B cell (primary cell): ENCODE data around the gene COLEC12. TPM values are rescaled to one million over a fixed set of nuclear protein-coding genes. Genes with fewer than 3 reads are reported as not detected.

Experiments
- ATAC-seq: fragments of 200-7000 bp; cut with Tn5 transposase; one replicate; pipeline ENCODE4 v1.10.0; 2021; ENCODE audit warnings: low read depth, mild to moderate bottlenecking, moderate number of reproducible peaks, moderate library complexity
- CTCF ChIA-PET: fragments of 350-600 bp; sonication (Branson Sonifier 250); formaldehyde crosslinking; loops from one replicate; lab custom pipeline; 2021; ENCODE audit warnings: antibody characterized with exemption, inconsistent platforms; lab: Charles Lee
- POLR2A ChIA-PET: fragments of 350-600 bp; sonication (Branson Sonifier 250); formaldehyde crosslinking; loops from one replicate; lab custom pipeline; 2021; ENCODE audit warnings: antibody characterized with exemption; lab: Charles Lee
- DNase-seq: peaks from one replicate; pipeline ENCODE4 v3.0.0; 2013
- H2AFZ ChIP-seq: 2 replicates; pipeline ENCODE4 v1.6.1; 2012; ENCODE audit warnings: mild to moderate bottlenecking, low read depth, low read length; ENCODE audit not compliant: insufficient read depth, poor library complexity, severe bottlenecking
- H3K27ac ChIP-seq, 2 donors: 1 replicate in 1 of 2; 2 replicates in 1 of 2; pipeline ENCODE4 v1.5.1; 2012 to 2013; ENCODE audit warnings: low read length in 2 of 2, mild to moderate bottlenecking in 2 of 2, moderate library complexity in 1 of 2
- H3K27me3 ChIP-seq, 4 experiments: fragments of 200-600 bp in 1 of 4; sonication (generic) in 1 of 4; replicated peaks in 1 of 4; 1 replicate in 2 of 4; 2 replicates in 2 of 4; pipeline versions ENCODE4 v1.6.1 to v1.7.0; 2013 to 2016; ENCODE audit warnings: low read length in 3 of 4, mild to moderate bottlenecking in 2 of 4, mixed read lengths in 1 of 4, moderate library complexity in 1 of 4; ENCODE audit not compliant: insufficient read depth in 4 of 4, control insufficient read depth in 3 of 4; ENCODE audit errors: control extremely low read depth in 1 of 4
- H3K36me3 ChIP-seq, 2 experiments: replicated peaks in 1 of 2; 1 replicate in 1 of 2; 2 replicates in 1 of 2; pipeline versions ENCODE4 v1.6.1 to v1.7.1; 2013; ENCODE audit warnings: low read length in 1 of 2; ENCODE audit not compliant: insufficient read depth in 2 of 2, control insufficient read depth in 1 of 2; ENCODE audit errors: control extremely low read depth in 1 of 2, extremely low read depth in 1 of 2
- H3K4me1 ChIP-seq, 2 donors: fragments of 200-600 bp in 1 of 2; sonication (generic) in 1 of 2; 1 replicate in 1 of 2; 2 replicates in 1 of 2; pipeline versions ENCODE4 v1.5.1 to v1.6.1; 2013 to 2017; ENCODE audit warnings: low read length in 2 of 2; ENCODE audit not compliant: control insufficient read depth in 2 of 2, insufficient read depth in 2 of 2
- H3K4me2 ChIP-seq: replicated peaks from 2 replicates; pipeline ENCODE3; 2012; ENCODE audit warnings: mild to moderate bottlenecking, low read depth, low read length; ENCODE audit not compliant: poor library complexity, severe bottlenecking
- H3K4me3 ChIP-seq, 5 experiments: fragments of 200-600 bp in 1 of 5; sonication (generic) in 1 of 5; 1 replicate in 3 of 5; 2 replicates in 2 of 5; pipeline versions ENCODE4 v1.5.1 to v1.7.0; 2011 to 2016; ENCODE audit warnings: low read length in 4 of 5, mild to moderate bottlenecking in 4 of 5, low read depth in 2 of 5, control low read depth in 1 of 5, moderate library complexity in 1 of 5; ENCODE audit not compliant: insufficient read depth in 1 of 5; ENCODE audit errors: control extremely low read depth in 1 of 5, extremely low read depth in 1 of 5
- H3K79me2 ChIP-seq: fragments of 200-600 bp; sonication (generic); one replicate; pipeline ENCODE4 v1.6.0; 2016; ENCODE audit warnings: low read length; ENCODE audit not compliant: control insufficient read depth, insufficient read depth
- H3K9ac ChIP-seq: fragments of 200-600 bp; sonication (generic); 2 replicates; pipeline ENCODE4 v1.6.1; 2017; ENCODE audit warnings: mild to moderate bottlenecking, low read length, moderate library complexity
- H3K9me3 ChIP-seq, 3 donors: one replicate each; pipeline versions ENCODE4 v1.6.1 to v1.7.1; 2013; ENCODE audit warnings: low read length in 2 of 3; ENCODE audit not compliant: control insufficient read depth in 2 of 3, insufficient read depth in 1 of 3; ENCODE audit errors: control extremely low read depth in 1 of 3
- H4K20me1 ChIP-seq: 2 replicates; pipeline ENCODE4 v1.6.0; 2012; ENCODE audit warnings: mild to moderate bottlenecking, low read length; ENCODE audit not compliant: insufficient read depth, control insufficient read depth, poor library complexity, severe bottlenecking
- H3K27ac Mint-ChIP-seq: one replicate; pipeline ENCODE4 v1.8.0; 2021; ENCODE audit warnings: mixed read lengths
- H3K27me3 Mint-ChIP-seq: one replicate; pipeline ENCODE4 v1.8.0; 2021; ENCODE audit warnings: mixed read lengths
- H3K4me1 Mint-ChIP-seq: one replicate; pipeline ENCODE4 v1.8.0; 2021; ENCODE audit warnings: mixed read lengths
- H3K4me3 Mint-ChIP-seq: one replicate; pipeline ENCODE4 v1.8.0; 2021; ENCODE audit warnings: mixed read lengths
- H3K9me3 Mint-ChIP-seq: one replicate; pipeline ENCODE4 v1.8.0; 2022; ENCODE audit warnings: mixed read lengths; ENCODE audit not compliant: insufficient read depth
- EZH2 ChIP-seq: IDR thresholded peaks from 2 replicates; pipeline ENCODE4 v1.6.1; 2012; ENCODE audit warnings: borderline replicate concordance, low read depth, mild to moderate bottlenecking, moderate library complexity, low read length; ENCODE audit not compliant: insufficient read depth, poor library complexity, severe bottlenecking
- WGBS: methylation state at CpG from one replicate; pipeline ENCODE4 v1.1.5; 2013; ENCODE audit warnings: missing lambda C conversion rate; ENCODE audit not compliant: insufficient coverage; 5-methylcytosine and 5-hydroxymethylcytosine counted together
- intact Hi-C: fragments of 100-400 bp; cut with micrococcal nuclease; formaldehyde crosslinking; loops from one replicate; pipeline ENCODE4 v1.10.0; 2022
- polyA plus RNA-seq: library from polyadenylated mRNA; depleted of rRNA; stranded (reverse); fragments of >200 nt; gene quantifications from 2 replicates; pipeline ENCODE4 v1.2.3, GENCODE V29; 2012
- total RNA-seq, 2 donors: library from RNA; stranded (reverse); fragments of 120-200 nt in 1 of 2; gene quantifications; 1 replicate in 1 of 2; 2 replicates in 1 of 2; pipeline versions ENCODE4 v1.2.3 to v1.2.4, GENCODE V29; 2013 to 2022
- TF ChIP-seq, protein P1 (sequence below): fragments of 200-600 bp; IDR thresholded peaks from one replicate; pipeline ENCODE4 v1.8.0; 2022; ENCODE audit warnings: antibody characterized with exemption, mild to moderate bottlenecking

COLEC12 gene
- total and polyA plus RNA-seq, 2 donors (not counting 1 experiment from before 2014, with no cell fraction given): not detected

- no peaks in the 10 kb centered on the region for H3K9me3 Mint-ChIP-seq
- no peak for TF ChIP-seq EZH2
- TF ChIP-seq, protein P1, sequence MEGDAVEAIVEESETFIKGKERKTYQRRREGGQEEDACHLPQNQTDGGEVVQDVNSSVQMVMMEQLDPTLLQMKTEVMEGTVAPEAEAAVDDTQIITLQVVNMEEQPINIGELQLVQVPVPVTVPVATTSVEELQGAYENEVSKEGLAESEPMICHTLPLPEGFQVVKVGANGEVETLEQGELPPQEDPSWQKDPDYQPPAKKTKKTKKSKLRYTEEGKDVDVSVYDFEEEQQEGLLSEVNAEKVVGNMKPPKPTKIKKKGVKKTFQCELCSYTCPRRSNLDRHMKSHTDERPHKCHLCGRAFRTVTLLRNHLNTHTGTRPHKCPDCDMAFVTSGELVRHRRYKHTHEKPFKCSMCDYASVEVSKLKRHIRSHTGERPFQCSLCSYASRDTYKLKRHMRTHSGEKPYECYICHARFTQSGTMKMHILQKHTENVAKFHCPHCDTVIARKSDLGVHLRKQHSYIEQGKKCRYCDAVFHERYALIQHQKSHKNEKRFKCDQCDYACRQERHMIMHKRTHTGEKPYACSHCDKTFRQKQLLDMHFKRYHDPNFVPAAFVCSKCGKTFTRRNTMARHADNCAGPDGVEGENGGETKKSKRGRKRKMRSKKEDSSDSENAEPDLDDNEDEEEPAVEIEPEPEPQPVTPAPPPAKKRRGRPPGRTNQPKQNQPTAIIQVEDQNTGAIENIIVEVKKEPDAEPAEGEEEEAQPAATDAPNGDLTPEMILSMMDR: no peak
- no peak overlapping the region for H3K4me3 Mint-ChIP-seq
- no peak overlapping the region for H3K4me3 ChIP-seq
- peaks cover 26% of the 10 kb centered on the region for H3K27me3 Mint-ChIP-seq
- CTCF ChIA-PET: no interaction called here
- H3K4me1 ChIP-seq: no peaks in the 10 kb centered on the region
- H3K9me3 ChIP-seq: peaks cover 0 to 3% (median 0%) of the 10 kb centered on the region in 3 donors
- peaks cover 0 to 3% (median 0%) of the 10 kb centered on the region in 4 experiments for H3K27me3 ChIP-seq
- no peak for ATAC-seq
- H3K79me2 ChIP-seq: no peaks in the 10 kb centered on the region
- POLR2A ChIA-PET: no interaction called here
- no peaks in the 10 kb centered on the region for H3K4me1 Mint-ChIP-seq
- H4K20me1 ChIP-seq: no peaks in the 10 kb centered on the region
- no peaks in the 10 kb centered on the region for H3K36me3 ChIP-seq
- no peak overlapping the region for H3K27ac ChIP-seq
- H2AFZ ChIP-seq: peak overlapping the region; percentile 33
- H3K4me2 ChIP-seq: no peak overlapping the region
- no peak overlapping the region for H3K27ac Mint-ChIP-seq
- no peak for DNase-seq
- intact Hi-C loops: no loop called here
- no peak overlapping the region for H3K9ac ChIP-seq
- WGBS: 82% methylated on average over 10 of the region's 11 CpGs
Observed at GRCh38 chr18:463403-463802, 37.1 kb downstream of the COLEC12 start.

- no peak for DNase-seq
- no peaks in the 10 kb centered on the region for H3K9me3 Mint-ChIP-seq
- Histone ChIP-seq H4K20me1 (no peaks in the 10 kb centered on the region), H3K9me3 (peaks cover 0 to 3% (median 0%) of the 10 kb centered on the region in 3 donors), H3K36me3 (no peaks in the 10 kb centered on the region), H3K27ac (no peak overlapping the region), H2AFZ (no peak overlapping the region), H3K9ac (no peak overlapping the region), H3K4me1 (no peaks in the 10 kb centered on the region), H3K27me3 (peaks cover 0 to 5% (median 2%) of the 10 kb centered on the region in 4 experiments), H3K4me2 (no peak overlapping the region), H3K4me3 (no peak overlapping the region), H3K79me2 (no peaks in the 10 kb centered on the region)
- WGBS: no CpG with 5 or more reads among the region's 2 CpGs
- no peak overlapping the region for H3K4me3 Mint-ChIP-seq
- intact Hi-C loops: no loop called here
- ChIA-PET CTCF (no interaction called here), POLR2A (no interaction called here)
- peaks cover 23% of the 10 kb centered on the region for H3K27me3 Mint-ChIP-seq
- no peak for ATAC-seq
- no peak overlapping the region for H3K27ac Mint-ChIP-seq
- no peaks in the 10 kb centered on the region for H3K4me1 Mint-ChIP-seq
- TF ChIP-seq EZH2: no peak
- TF ChIP-seq, protein P1: no peak
Observed at GRCh38 chr18:461762-462161, 38.7 kb downstream of the COLEC12 start.
